H1 (cell line): Measurements from ENCODE around the gene TLCD3B. TPM values are rescaled to one million over a fixed set of nuclear protein-coding genes. Genes with fewer than 3 reads are reported as not detected.
A peak's percentile ranks its signal among the peaks of the same experiment; 100 is the strongest.

ENCODE experiments used
- CTCF ChIA-PET: fragments of 300-600 bp; sonication (Branson Sonifier 250); formaldehyde crosslinking; loops from one replicate; lab custom pipeline; 2021; ENCODE audit not compliant: partially characterized antibody; lab: Charles Lee
- POLR2A ChIA-PET: fragments of 300-600 bp; sonication (Branson Sonifier 250); formaldehyde crosslinking; loops from one replicate; lab custom pipeline; 2021; ENCODE audit warnings: inconsistent platforms; ENCODE audit not compliant: partially characterized antibody; lab: Charles Lee
- DNase-seq, 2 experiments: peaks; one replicate each; pipeline versions ENCODE4 v3.0.0 to v3.0.0-alpha.2; 2010 to 2022; ENCODE audit warnings: low spot score in 2 of 2, low read depth in 1 of 2, mixed read lengths in 1 of 2
- FAIRE-seq: peaks from 2 replicates; lab custom pipeline; 2011; peaks lifted over from hg19 to GRCh38; lab: Jason Lieb, UNC
- H2AFZ ChIP-seq: 2 replicates; pipeline ENCODE4 v1.8.1; 2012; ENCODE audit warnings: low read length, inconsistent platforms
- H2AK5ac ChIP-seq: 2 replicates; pipeline ENCODE4 v1.6.1; 2013; ENCODE audit warnings: low read depth, low read length
- H2BK120ac ChIP-seq: replicated peaks from 2 replicates; pipeline ENCODE3; 2013; ENCODE audit warnings: low read depth, low read length, inconsistent platforms
- H2BK12ac ChIP-seq: 2 replicates; pipeline ENCODE4 v1.6.1; 2013; ENCODE audit warnings: low read depth, low read length
- H2BK15ac ChIP-seq: 2 replicates; pipeline ENCODE4 v1.6.1; 2013; ENCODE audit warnings: low read length
- H2BK20ac ChIP-seq: 2 replicates; pipeline ENCODE4 v1.6.1; 2013; ENCODE audit warnings: low read length
- H2BK5ac ChIP-seq: 2 replicates; pipeline ENCODE4 v1.6.1; 2013; ENCODE audit warnings: low read depth, low read length
- H3K14ac ChIP-seq: 2 replicates; pipeline ENCODE4 v1.6.1; 2013; ENCODE audit warnings: inconsistent platforms; ENCODE audit not compliant: insufficient read length
- H3K18ac ChIP-seq: 2 replicates; pipeline ENCODE4 v1.6.1; 2013; ENCODE audit warnings: low read length; ENCODE audit errors: extremely low read depth
- H3K23ac ChIP-seq: 2 replicates; pipeline ENCODE4 v1.6.1; 2013; ENCODE audit warnings: inconsistent platforms; ENCODE audit not compliant: insufficient read length
- H3K23me2 ChIP-seq: 2 replicates; pipeline ENCODE4 v1.6.1; 2013; ENCODE audit warnings: low read depth, low read length
- H3K27ac ChIP-seq: 2 replicates; pipeline ENCODE4 v1.6.1; 2011; ENCODE audit warnings: low read depth, low read length, inconsistent platforms
- H3K27me3 ChIP-seq, 4 experiments: replicated peaks in 1 of 4; 1 replicate in 1 of 4; 2 replicates in 3 of 4; pipeline versions ENCODE4 v1.6.1 to v1.8.1; 2011 to 2013; ENCODE audit warnings: low read length in 3 of 4, mild to moderate bottlenecking in 3 of 4, inconsistent platforms in 2 of 4, mixed read lengths in 2 of 4, moderate library complexity in 1 of 4; ENCODE audit not compliant: control insufficient read depth in 3 of 4, insufficient read depth in 3 of 4; ENCODE audit errors: extremely low read depth in 1 of 4
- H3K36me3 ChIP-seq, 4 experiments: 2 replicates each; pipeline versions ENCODE4 v1.6.1 to v1.8.1; 2011 to 2013; ENCODE audit warnings: mild to moderate bottlenecking in 4 of 4, low read length in 3 of 4, moderate library complexity in 2 of 4, control low read depth in 1 of 4, inconsistent platforms in 1 of 4; ENCODE audit not compliant: insufficient read depth in 4 of 4, control insufficient read depth in 2 of 4
- H3K4ac ChIP-seq: replicated peaks from 2 replicates; pipeline ENCODE3; 2013; ENCODE audit warnings: low read length, low read depth, mixed read lengths, inconsistent platforms; ENCODE audit not compliant: insufficient read length
- H3K4me1 ChIP-seq, 4 experiments: replicated peaks in 1 of 4; 1 replicate in 1 of 4; 2 replicates in 3 of 4; pipeline versions ENCODE4 v1.6.1 to v1.8.1; 2011 to 2013; ENCODE audit warnings: low read length in 3 of 4, inconsistent platforms in 2 of 4, mixed read lengths in 1 of 4; ENCODE audit not compliant: insufficient read depth in 4 of 4, control insufficient read depth in 3 of 4
- H3K4me2 ChIP-seq, 2 experiments: 2 replicates each; pipeline versions ENCODE4 v1.6.1 to v1.8.1; 2011 to 2013; ENCODE audit warnings: low read depth in 2 of 2, low read length in 2 of 2, control low read depth in 1 of 2, inconsistent platforms in 1 of 2, mild to moderate bottlenecking in 1 of 2; ENCODE audit not compliant: insufficient read depth in 1 of 2
- H3K4me3 ChIP-seq, 4 experiments: fragments of 200-600, 300-600 bp in 1 of 4; sonication (generic), shearing (Covaris generic), sonication (Bioruptor Twin) in 1 of 4; 2 replicates each; pipeline versions ENCODE4 v1.5.1 to v1.8.1; 2011 to 2016; ENCODE audit warnings: low read length in 4 of 4, low read depth in 3 of 4, control low read depth in 2 of 4, inconsistent platforms in 2 of 4, mild to moderate bottlenecking in 2 of 4, mixed read lengths in 1 of 4, moderate library complexity in 1 of 4; ENCODE audit not compliant: insufficient read depth in 2 of 4; ENCODE audit errors: extremely low read depth in 1 of 4
- H3K56ac ChIP-seq: replicated peaks from 2 replicates; pipeline ENCODE3; 2013; ENCODE audit warnings: low read depth, mild to moderate bottlenecking, mixed read lengths, low read length, inconsistent platforms; ENCODE audit not compliant: insufficient read length
- H3K79me1 ChIP-seq: 2 replicates; pipeline ENCODE4 v1.6.1; 2013; ENCODE audit warnings: low read depth, low read length, control low read depth
- H3K79me2 ChIP-seq, 2 experiments: 2 replicates each; pipeline versions ENCODE4 v1.6.1 to v1.8.1; 2012 to 2013; ENCODE audit warnings: low read length in 2 of 2, mild to moderate bottlenecking in 2 of 2, inconsistent platforms in 1 of 2; ENCODE audit not compliant: insufficient read depth in 2 of 2, control insufficient read depth in 1 of 2
- H3K9ac ChIP-seq, 4 experiments: replicated peaks in 1 of 4; 1 replicate in 1 of 4; 2 replicates in 3 of 4; pipeline versions ENCODE4 v1.6.1 to v1.8.1; 2011 to 2013; ENCODE audit warnings: low read depth in 3 of 4, low read length in 3 of 4, control low read depth in 2 of 4, mild to moderate bottlenecking in 2 of 4, moderate library complexity in 2 of 4, inconsistent platforms in 1 of 4; ENCODE audit errors: extremely low read depth in 1 of 4
- H3K9me3 ChIP-seq, 2 experiments: 2 replicates each; pipeline versions ENCODE4 v1.6.1 to v1.8.1; 2012 to 2013; ENCODE audit warnings: mild to moderate bottlenecking in 2 of 2, moderate library complexity in 2 of 2, control low read depth in 1 of 2, inconsistent platforms in 1 of 2, low read depth in 1 of 2, low read length in 1 of 2, mixed read lengths in 1 of 2; ENCODE audit not compliant: insufficient read depth in 2 of 2
- H4K20me1 ChIP-seq, 2 experiments: replicated peaks in 1 of 2; 2 replicates each; pipeline versions ENCODE3 to v1.8.1; 2011 to 2013; ENCODE audit warnings: inconsistent platforms in 2 of 2, low read length in 2 of 2, mild to moderate bottlenecking in 1 of 2; ENCODE audit not compliant: insufficient read depth in 2 of 2, control insufficient read depth in 1 of 2
- H4K5ac ChIP-seq: 2 replicates; pipeline ENCODE4 v1.6.1; 2013; ENCODE audit warnings: low read length, low read depth, mixed read lengths, inconsistent platforms; ENCODE audit not compliant: insufficient read length
- H4K8ac ChIP-seq: 2 replicates; pipeline ENCODE4 v1.8.0; 2013; ENCODE audit warnings: mild to moderate bottlenecking, moderate library complexity, low read length, inconsistent platforms; ENCODE audit not compliant: insufficient read depth; ENCODE audit errors: extremely low read depth
- H4K91ac ChIP-seq: replicated peaks from 2 replicates; pipeline ENCODE3; 2013; ENCODE audit warnings: low read length, mixed read lengths, inconsistent platforms; ENCODE audit not compliant: insufficient read length
- E2F6 ChIP-seq: IDR thresholded peaks from 2 replicates; pipeline ENCODE4 v1.6.1; 2012; ENCODE audit warnings: inconsistent platforms
- FOSL1 ChIP-seq: IDR thresholded peaks from 2 replicates; pipeline ENCODE4 v1.6.1; 2011; ENCODE audit warnings: mild to moderate bottlenecking, low read depth, low read length, moderate library complexity; ENCODE audit not compliant: insufficient read depth
- WGBS, 2 experiments: shearing (Covaris generic) in 1 of 2; methylation state at CpG; one replicate each; pipeline versions ENCODE4 v1.1.6 to v1.1.7; 2013 to 2015; ENCODE audit warnings: low lambda C conversion rate in 2 of 2, mixed read lengths in 2 of 2, inconsistent platforms in 1 of 2, low coverage in 1 of 2, missing lambda C conversion rate in 1 of 2; ENCODE audit not compliant: insufficient replicate concordance in 2 of 2, insufficient coverage in 1 of 2, insufficient read length in 1 of 2; ENCODE audit errors: extremely low coverage in 1 of 2, missing lambda C conversion rate in 1 of 2; 5-methylcytosine and 5-hydroxymethylcytosine counted together
- polyA plus RNA-seq, 7 experiments: library from polyadenylated mRNA; depleted of rRNA in 3 of 7; stranded (reverse) in 5 of 7; unstranded in 2 of 7; fragments of >200 nt in 5 of 7; fragments of 200-250 nt in 2 of 7; gene quantifications; 1 replicate in 5 of 7; 2 replicates in 1 of 7; 4 replicates in 1 of 7; pipeline versions ENCODE4 v1.2.1 to v1.2.3, GENCODE V29; 2011 to 2013; ENCODE audit warnings: missing spikeins in 2 of 7, mixed read lengths in 2 of 7
- total RNA-seq: library from RNA; stranded (reverse); fragmentation: NEBNext Ultra II Directional; extraction: Animal tissue kit (Norgen Biotek cat#: 25700); gene quantifications from 2 replicates; pipeline ENCODE4 v1.2.1, GENCODE V29; 2021

Gene TLCD3B
- total and polyA plus RNA-seq, 2 of the 8 experiments (the other 6 are each of a cell fraction or from before 2014, with no cell fraction given): 15.2 to 26.9 TPM

GRCh38 chr16:29996766-29997250 is 34.3 kb downstream of the TLCD3B start:
- H4K8ac ChIP-seq: 0 out of 2 replicates have a peak overlapping the region, but pooled peaks have one; percentile 64
- H3K9ac ChIP-seq: peak overlapping the region in 3 of 4 experiments; percentile 24 to 81 (median 51); a peak in 5 of 7 replicates
- H3K14ac ChIP-seq: no peak overlapping the region
- TF ChIP-seq E2F6 (peak; percentile 59), FOSL1 (no peak)
- no peak overlapping the region for H2AK5ac ChIP-seq
- H3K4me1 ChIP-seq: peaks cover 0 to 13% (median 5%) of the 10 kb centered on the region in 4 experiments; a peak in 6 of 7 replicates
- H3K56ac ChIP-seq: peak overlapping the region; percentile 72
- H3K9me3 ChIP-seq: no peaks in the 10 kb centered on the region
- H4K20me1 ChIP-seq: peaks cover 0 to 5% of the 10 kb centered on the region in 2 experiments
- peak overlapping the region; percentile 75 to 91 (median 80) for H3K4me3 ChIP-seq
- H3K4me2 ChIP-seq: peak overlapping the region; percentile 78 to 92
- peak overlapping the region; percentile 58 for H4K5ac ChIP-seq
- H2AFZ ChIP-seq: peak overlapping the region; percentile 28; the same call in 1 of the 2 replicates
- no peak overlapping the region for H2BK12ac ChIP-seq
- peaks cover 3% of the 10 kb centered on the region; the same call in 1 of the 2 replicates for H3K79me1 ChIP-seq
- no peak overlapping the region for H2BK20ac ChIP-seq
- H2BK5ac ChIP-seq: 0 out of 2 replicates have a peak overlapping the region, but pooled peaks have one; percentile 16
- 38% methylated on average over 9 of the region's 9 CpGs; no CpG with 5 or more reads in 1 of the 2 experiments for WGBS, 2 experiments
- no peak overlapping the region; the same call in 1 of the 2 replicates for H2BK15ac ChIP-seq
- peak overlapping the region; percentile 85; the same call in 1 of the 2 replicates for H3K18ac ChIP-seq
- no peak overlapping the region for H2BK120ac ChIP-seq
- H3K27me3 ChIP-seq: no peaks in the 10 kb centered on the region
- peaks cover 0 to 7% of the 10 kb centered on the region in 2 experiments; a peak in 1 of 4 replicates for H3K79me2 ChIP-seq
- DNase-seq (no peak), FAIRE-seq (no peak)
- no peak overlapping the region for H3K23ac ChIP-seq
- peaks cover 9% of the 10 kb centered on the region; the same call in 1 of the 2 replicates for H3K23me2 ChIP-seq
- H4K91ac ChIP-seq: no peak overlapping the region
- ChIA-PET POLR2A (interaction anchor here (0.7 to 5.5 kb wide), 6 partner anchors 9 to 109 kb away, joined by 3 to 34 read pairs (median 4); partner anchors contain the start of gene TAOK2), CTCF (interaction anchor here (0.6 to 1.6 kb wide), 4 partner anchors 9 to 40 kb away, joined by 3 to 6 read pairs (median 4); partner anchors contain the start of gene TLCD3B)
- H3K36me3 ChIP-seq: peaks cover 0 to 10% (median under 1%) of the 10 kb centered on the region in 4 experiments; a peak in 5 of 8 replicates
- H3K27ac ChIP-seq: no peak overlapping the region
- no peak overlapping the region for H3K4ac ChIP-seq
